Gastrocnemius medialis (tissue), 4 donors: ENCODE data around the gene ANKRD12. TPM values are rescaled to one million over a fixed set of nuclear protein-coding genes. Genes with fewer than 3 reads are reported as not detected.
"Not testable (repeated sequence)": the region's sequence is repeated elsewhere in the genome, so short reads cannot be mapped to it uniquely, and the experiment has no call there.

ENCODE experiments used
- ATAC-seq, 2 donors: fragments of 150-250 bp; one replicate each; pipeline ENCODE4 v1.9.1; 2016
- DNase-seq, 2 donors: peaks; one replicate each; pipeline ENCODE4 v3.0.0-alpha.2; 2019
- H3K27ac ChIP-seq, 4 donors: fragments of 200-600 bp; sonication (generic); 1 replicate in 1 of 4; 2 replicates in 3 of 4; pipeline ENCODE4 v1.5.1; 2016 to 2018; ENCODE audit warnings: mild to moderate bottlenecking in 2 of 4, moderate library complexity in 1 of 4
- H3K27me3 ChIP-seq, 3 donors: fragments of 200-600 bp; sonication (generic) in 2 of 3; 1 replicate in 1 of 3; 2 replicates in 2 of 3; pipeline versions ENCODE4 v1.5.1 to v1.6.0; 2016 to 2019; ENCODE audit warnings: mild to moderate bottlenecking in 1 of 3, moderate library complexity in 1 of 3
- H3K36me3 ChIP-seq, 2 donors: fragments of 200-600 bp; sonication (generic) in 1 of 2; one replicate each; pipeline ENCODE4 v1.5.1; 2017 to 2018
- H3K4me1 ChIP-seq, 2 donors: fragments of 200-600 bp; sonication (generic) in 1 of 2; one replicate each; pipeline ENCODE4 v1.5.1; 2016 to 2017; ENCODE audit warnings: mild to moderate bottlenecking in 2 of 2
- H3K4me3 ChIP-seq, 4 donors: fragments of 200-600 bp; sonication (generic) in 3 of 4; 1 replicate in 1 of 4; 2 replicates in 3 of 4; pipeline ENCODE4 v1.5.1; 2016 to 2019; ENCODE audit warnings: mild to moderate bottlenecking in 2 of 4
- H3K9me3 ChIP-seq, 3 donors: fragments of 200-600 bp; sonication (generic) in 2 of 3; 1 replicate in 1 of 3; 2 replicates in 2 of 3; pipeline ENCODE4 v1.5.1; 2016 to 2019
- CTCF ChIP-seq, 5 experiments: fragments of 450-650 bp in 3 of 5; fragments of 200-600 bp in 2 of 5; sonication (generic) in 2 of 5; IDR thresholded peaks in 4 of 5; conservative IDR thresholded peaks in 1 of 5; 1 replicate in 4 of 5; 2 replicates in 1 of 5; pipeline ENCODE4 v1.5.1; 2016 to 2019; ENCODE audit warnings: antibody characterized with exemption in 5 of 5, mild to moderate bottlenecking in 3 of 5, moderate library complexity in 3 of 5
- POLR2A ChIP-seq, 2 donors: fragments of 450-650 bp; IDR thresholded peaks; one replicate each; pipeline ENCODE4 v1.6.1; 2017; ENCODE audit warnings: antibody characterized with exemption in 2 of 2, mild to moderate bottlenecking in 2 of 2, moderate library complexity in 2 of 2
- in situ Hi-C, 4 donors: fragments of 200-750 bp; cut with MboI; loops; one replicate each; pipeline versions ENCODE4 v1.15.0 to v1.8.0; 2017; ENCODE audit warnings: low sequenced_read_pairs in 4 of 4
- intact Hi-C: fragments of 100-400 bp; cut with DNase I; formaldehyde crosslinking; loops from one replicate; pipeline ENCODE4 v1.15.1; 2023; ENCODE audit warnings: low total_unique reads
- total RNA-seq, 4 donors: library from RNA; depleted of rRNA; stranded (reverse); fragments of >200 nt; gene quantifications; one replicate each; pipeline versions ENCODE4 v1.1.0 to v1.2.3, GENCODE V29; 2016

The ANKRD12 gene
- total RNA-seq, result 10 to 100 TPM; 26.9 to 40.1 (median 36.7) TPM

GRCh38 chr18:9136315-9137155, at the start of gene ANKRD12:
TSS of gene ANKRD12 (plus strand) at chr18:9136781. CDS start at chr18:9182433, 45,652 bp downstream.
- Histone ChIP-seq H3K27me3 (no peaks in the 10 kb centered on the region), H3K36me3 (peaks cover 0 to 26% of the 10 kb centered on the region in 2 donors), H3K9me3 (no peaks in the 10 kb centered on the region), H3K4me3 (peak within 1 kb of the TSS; percentile 83 to 89 (median 86)), H3K4me1 (peaks cover 58 to 64% of the 10 kb centered on the region in 2 donors), H3K27ac (peak within 1 kb of the TSS; percentile 97 to 98 (median 98))
- ATAC-seq, result peak; percentile 72 to 75
- in situ Hi-C loops (loop anchor here in 1 of 4 donors (5.0 kb wide), 1 partner anchor 34 kb away; the partner anchor contains the start of gene NDUFV2), intact Hi-C loops (loop anchor here (1.0 to 10.0 kb wide), 6 partner anchors 34 to 1902 kb away; partner anchors contain the start of genes LRRC30, MTCL1, NDUFV2 and PTPRM)
- peak; percentile 96 to 97 for DNase-seq
- TF ChIP-seq CTCF (IDR thresholded peaks at IDR 0.05 in 4 of 5, conservative IDR thresholded peaks at IDR 0.05 in 1 of 5), result peak in 1 of 5 experiments; percentile 14
- peak; percentile 93 to 94 for TF ChIP-seq POLR2A (IDR thresholded peaks at IDR 0.05)

GRCh38 chr18:9087144-9087543, 49.4 kb upstream of the ANKRD12 start:
- H3K27ac ChIP-seq, result no peak overlapping the region
- no peaks in the 10 kb centered on the region for H3K4me1 ChIP-seq
- H3K36me3 ChIP-seq, result no peaks in the 10 kb centered on the region
- H3K27me3 ChIP-seq, result no peaks in the 10 kb centered on the region
- DNase-seq, result no peak
- no peak for TF ChIP-seq POLR2A (IDR thresholded peaks at IDR 0.05)
- TF ChIP-seq CTCF (IDR thresholded peaks at IDR 0.05 in 4 of 5, conservative IDR thresholded peaks at IDR 0.05 in 1 of 5), result no peak
- no peak overlapping the region for H3K4me3 ChIP-seq
- ATAC-seq, result no peak
- H3K9me3 ChIP-seq, result no peaks in the 10 kb centered on the region
- intact Hi-C loops (no loop called here), in situ Hi-C loops (no loop called here)

GRCh38 chr18:9088252-9088651, 48.3 kb upstream of the ANKRD12 start:
- Histone ChIP-seq H3K4me3 (no peak overlapping the region), H3K36me3 (no peaks in the 10 kb centered on the region), H3K9me3 (no peaks in the 10 kb centered on the region), H3K4me1 (no peaks in the 10 kb centered on the region), H3K27me3 (no peaks in the 10 kb centered on the region), H3K27ac (no peak overlapping the region)
- no peak for DNase-seq
- no peak for TF ChIP-seq CTCF (IDR thresholded peaks at IDR 0.05 in 4 of 5, conservative IDR thresholded peaks at IDR 0.05 in 1 of 5)
- TF ChIP-seq POLR2A (IDR thresholded peaks at IDR 0.05), result no peak
- ATAC-seq, result no peak
- intact Hi-C loops (no loop called here), in situ Hi-C loops (no loop called here)

- H3K4me1 ChIP-seq, H3K9me3 ChIP-seq, DNase-seq, H3K4me3 ChIP-seq, H3K36me3 ChIP-seq, ATAC-seq, H3K27ac ChIP-seq, H3K27me3 ChIP-seq, in situ Hi-C loops, intact Hi-C loops: not testable (repeated sequence)
Measured at GRCh38 chr18:9088727-9089126, 47.9 kb upstream of the ANKRD12 start.

GRCh38 chr18:9090578-9090977, 46.0 kb upstream of the ANKRD12 start:
- intact Hi-C loops, result no loop called here
- no peak for DNase-seq
- Histone ChIP-seq H3K4me1 (no peaks in the 10 kb centered on the region), H3K9me3 (no peaks in the 10 kb centered on the region), H3K4me3 (no peak overlapping the region), H3K27me3 (no peaks in the 10 kb centered on the region), H3K27ac (no peak overlapping the region), H3K36me3 (no peaks in the 10 kb centered on the region)
- TF ChIP-seq CTCF (IDR thresholded peaks at IDR 0.05 in 4 of 5, conservative IDR thresholded peaks at IDR 0.05 in 1 of 5) (no peak), POLR2A (IDR thresholded peaks at IDR 0.05) (no peak)
- no peak for ATAC-seq
- in situ Hi-C loops, result no loop called here
